Colonic mucosa (tissue), 4 donors: ENCODE results near the gene MAPK4. TPM values are rescaled to one million over a fixed set of nuclear protein-coding genes. Genes with fewer than 3 reads are reported as not detected.

Experiments used
- DNase-seq: peaks from one replicate; pipeline ENCODE4 v3.0.0-alpha.2; 2020
- H3K27ac ChIP-seq: fragments of 200-600 bp; one replicate; pipeline ENCODE4 v1.8.0; 2021
- H3K27me3 ChIP-seq: fragments of 200-600 bp; one replicate; pipeline ENCODE4 v1.8.0; 2021
- H3K36me3 ChIP-seq: fragments of 200-600 bp; one replicate; pipeline ENCODE4 v1.8.0; 2021
- H3K4me1 ChIP-seq: fragments of 200-600 bp; one replicate; pipeline ENCODE4 v1.8.0; 2021; ENCODE audit warnings: mild to moderate bottlenecking
- H3K4me3 ChIP-seq: fragments of 200-600 bp; one replicate; pipeline ENCODE4 v1.8.0; 2021
- H3K9ac ChIP-seq, 2 donors: one replicate each; pipeline ENCODE4 v1.7.0; 2013; ENCODE audit warnings: control low read depth in 2 of 2, low read depth in 2 of 2, low read length in 2 of 2
- H3K9me3 ChIP-seq: fragments of 200-600 bp; one replicate; pipeline ENCODE4 v1.8.0; 2021
- intact Hi-C: fragments of 100-400 bp; cut with DNase I; formaldehyde crosslinking; loops from one replicate; pipeline ENCODE4 v1.14.1; 2022
- total RNA-seq, 2 donors: library from RNA; stranded (reverse); fragmentation: NEBNext Ultra II Directional in 1 of 2; extraction: Animal tissue kit (Norgen Biotek cat#: 25700) in 1 of 2; gene quantifications; one replicate each; pipeline ENCODE4 v1.2.1, GENCODE V29; 2021
- TF ChIP-seq, protein P1 (sequence below): fragments of 200-600 bp; IDR thresholded peaks from one replicate; pipeline ENCODE4 v1.8.0; 2022; ENCODE audit warnings: antibody characterized with exemption, mild to moderate bottlenecking
- donor health status: healthy.
- donor health status: DM: no; HTN: no; CAD: no.
- donor health status: DM: no; HTN: no; CAD: no.

Gene MAPK4
- total RNA-seq, 2 donors from 2014 or later, result 0.27 to 1.8 TPM

DNA sequence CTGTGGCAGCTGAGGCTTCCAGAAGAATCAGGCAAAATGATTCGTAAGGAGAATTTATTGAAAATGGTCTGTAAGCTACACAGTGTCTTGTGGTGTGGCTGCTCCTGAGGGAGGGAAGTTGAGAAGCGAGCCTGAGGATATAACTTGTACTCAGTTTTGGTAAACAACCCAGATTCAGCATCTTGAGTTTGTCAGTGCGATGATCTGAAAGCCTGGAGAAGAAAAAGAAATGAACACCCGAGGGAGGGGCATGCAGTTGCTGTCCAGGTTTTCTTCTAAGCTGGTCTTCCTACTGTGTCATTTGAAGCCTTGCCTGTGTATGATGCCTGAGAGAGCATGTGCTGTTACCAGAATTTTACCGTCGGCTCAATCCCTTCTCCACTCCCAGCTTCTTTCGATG lies 87.3 kb downstream of the MAPK4 start:
- Histone ChIP-seq H3K9ac (no peak overlapping the region), H3K36me3 (no peaks in the 10 kb centered on the region), H3K9me3 (no peaks in the 10 kb centered on the region), H3K4me3 (no peak overlapping the region), H3K27me3 (no peaks in the 10 kb centered on the region), H3K4me1 (no peaks in the 10 kb centered on the region), H3K27ac (no peak overlapping the region)
- DNase-seq, result no peak
- TF ChIP-seq, protein P1, sequence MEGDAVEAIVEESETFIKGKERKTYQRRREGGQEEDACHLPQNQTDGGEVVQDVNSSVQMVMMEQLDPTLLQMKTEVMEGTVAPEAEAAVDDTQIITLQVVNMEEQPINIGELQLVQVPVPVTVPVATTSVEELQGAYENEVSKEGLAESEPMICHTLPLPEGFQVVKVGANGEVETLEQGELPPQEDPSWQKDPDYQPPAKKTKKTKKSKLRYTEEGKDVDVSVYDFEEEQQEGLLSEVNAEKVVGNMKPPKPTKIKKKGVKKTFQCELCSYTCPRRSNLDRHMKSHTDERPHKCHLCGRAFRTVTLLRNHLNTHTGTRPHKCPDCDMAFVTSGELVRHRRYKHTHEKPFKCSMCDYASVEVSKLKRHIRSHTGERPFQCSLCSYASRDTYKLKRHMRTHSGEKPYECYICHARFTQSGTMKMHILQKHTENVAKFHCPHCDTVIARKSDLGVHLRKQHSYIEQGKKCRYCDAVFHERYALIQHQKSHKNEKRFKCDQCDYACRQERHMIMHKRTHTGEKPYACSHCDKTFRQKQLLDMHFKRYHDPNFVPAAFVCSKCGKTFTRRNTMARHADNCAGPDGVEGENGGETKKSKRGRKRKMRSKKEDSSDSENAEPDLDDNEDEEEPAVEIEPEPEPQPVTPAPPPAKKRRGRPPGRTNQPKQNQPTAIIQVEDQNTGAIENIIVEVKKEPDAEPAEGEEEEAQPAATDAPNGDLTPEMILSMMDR, result no peak
- intact Hi-C loops, result no loop called here

DNA sequence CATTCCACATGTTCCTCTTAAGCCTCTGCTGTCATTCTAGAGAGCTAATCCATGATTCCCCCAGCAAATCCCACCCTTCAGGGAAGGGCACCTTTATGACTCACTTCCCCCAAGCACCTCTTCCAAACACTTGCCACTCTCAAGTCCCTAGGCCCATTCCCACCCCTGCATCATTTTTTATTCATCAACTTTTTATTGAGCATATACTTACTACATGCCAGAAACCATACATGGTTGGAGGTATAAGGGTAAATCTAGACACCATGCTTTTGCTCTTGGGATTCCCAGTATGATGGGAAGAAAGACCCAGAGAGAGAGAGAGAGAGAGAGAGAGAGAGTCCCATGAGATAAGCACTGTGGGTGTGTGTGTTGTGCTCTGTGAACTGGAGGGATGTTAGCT lies 87.9 kb downstream of the MAPK4 start:
- no peaks in the 10 kb centered on the region for H3K9me3 ChIP-seq
- H3K36me3 ChIP-seq, result no peaks in the 10 kb centered on the region
- no peaks in the 10 kb centered on the region for H3K27me3 ChIP-seq
- TF ChIP-seq, protein P1, result no peak
- intact Hi-C loops, result no loop called here
- DNase-seq, result no peak
- H3K4me3 ChIP-seq, result no peak overlapping the region
- H3K9ac ChIP-seq, result no peak overlapping the region
- no peak overlapping the region for H3K27ac ChIP-seq
- no peaks in the 10 kb centered on the region for H3K4me1 ChIP-seq

DNA sequence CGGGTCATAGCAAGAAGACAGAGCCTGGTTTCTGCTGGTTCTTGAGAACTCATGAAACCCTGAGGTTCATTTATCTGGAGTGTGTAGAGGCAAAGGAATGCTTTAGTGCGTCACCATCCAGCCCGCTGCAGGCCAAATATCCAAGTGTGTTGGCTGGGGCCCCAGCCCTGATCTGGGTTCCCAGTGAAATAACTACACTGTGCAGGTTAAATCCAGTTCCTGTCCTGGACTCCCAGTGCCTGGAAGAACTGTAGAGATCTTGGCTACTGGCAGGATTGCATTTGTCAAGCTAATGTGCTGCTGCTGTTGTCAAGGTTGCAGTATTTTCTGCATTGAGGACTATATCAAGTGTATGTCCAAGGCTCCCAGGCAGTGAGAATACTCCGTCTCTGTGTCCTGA lies 89.9 kb downstream of the MAPK4 start:
- TF ChIP-seq, protein P1, result no peak
- Histone ChIP-seq H3K9me3 (no peaks in the 10 kb centered on the region), H3K9ac (no peak overlapping the region), H3K36me3 (no peaks in the 10 kb centered on the region), H3K27ac (no peak overlapping the region), H3K27me3 (no peaks in the 10 kb centered on the region), H3K4me3 (no peak overlapping the region), H3K4me1 (no peaks in the 10 kb centered on the region)
- no peak for DNase-seq
- intact Hi-C loops, result no loop called here

DNA sequence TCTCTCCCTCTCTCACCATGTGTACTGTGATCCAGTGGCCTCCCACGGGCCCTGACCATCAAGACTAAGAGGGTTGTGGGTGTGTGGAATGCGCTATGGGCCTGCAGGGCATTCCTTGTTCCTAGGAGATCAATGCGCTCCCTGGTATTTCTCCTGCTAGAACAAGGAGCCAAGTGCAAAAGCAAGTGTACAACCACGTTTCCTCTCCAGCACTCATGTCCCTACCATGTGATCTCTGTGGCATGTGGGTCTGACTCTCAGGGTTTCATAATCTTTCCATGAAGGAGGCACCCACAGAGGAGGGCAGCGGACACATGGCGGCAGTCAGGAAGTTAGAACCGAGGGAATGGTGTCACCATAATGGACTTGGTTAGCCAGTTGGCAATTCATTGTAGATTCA lies 91.4 kb downstream of the MAPK4 start:
- no peak overlapping the region for H3K9ac ChIP-seq
- no peaks in the 10 kb centered on the region for H3K9me3 ChIP-seq
- no peak for DNase-seq
- H3K27me3 ChIP-seq, result no peaks in the 10 kb centered on the region
- intact Hi-C loops, result no loop called here
- no peak overlapping the region for H3K4me3 ChIP-seq
- H3K27ac ChIP-seq, result no peak overlapping the region
- TF ChIP-seq, protein P1, result no peak
- H3K36me3 ChIP-seq, result no peaks in the 10 kb centered on the region
- H3K4me1 ChIP-seq, result no peaks in the 10 kb centered on the region

DNA sequence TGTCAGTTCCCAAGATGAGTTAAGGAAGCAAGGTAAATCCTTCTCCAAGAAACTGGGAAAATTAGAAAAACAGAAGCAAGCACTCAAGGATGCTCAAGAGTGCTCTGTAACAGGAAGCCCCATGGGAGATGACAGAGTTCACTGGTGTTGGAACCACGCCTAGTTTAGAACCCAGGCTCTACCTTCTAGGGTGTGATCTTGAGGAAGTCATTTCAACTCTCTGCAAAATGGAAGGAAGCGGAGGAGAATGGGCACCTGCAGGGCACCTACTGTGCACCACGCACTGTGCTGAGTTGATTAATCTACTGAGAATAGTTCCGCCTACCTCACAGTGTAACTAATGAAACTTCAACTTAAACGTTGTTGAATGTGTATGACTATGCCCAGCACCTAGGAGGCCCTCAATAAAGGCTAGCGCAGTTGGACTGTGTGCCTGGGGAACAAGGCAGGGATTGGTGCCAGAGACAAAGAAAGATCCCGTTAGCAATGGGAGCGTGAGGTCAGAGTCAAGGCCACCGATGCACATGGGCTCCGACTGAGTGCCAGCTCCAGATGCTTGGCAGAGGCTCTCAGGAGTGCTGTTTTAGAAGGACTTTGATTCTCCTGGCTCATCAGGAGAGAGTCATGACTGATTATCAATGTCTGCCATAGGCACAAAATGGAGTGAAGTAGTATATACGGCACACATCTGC lies 93.7 kb downstream of the MAPK4 start:
- no peaks in the 10 kb centered on the region for H3K4me1 ChIP-seq
- TF ChIP-seq, protein P1, result no peak
- no peaks in the 10 kb centered on the region for H3K9me3 ChIP-seq
- intact Hi-C loops, result no loop called here
- no peak for DNase-seq
- H3K36me3 ChIP-seq, result no peaks in the 10 kb centered on the region
- H3K9ac ChIP-seq, result no peak overlapping the region
- no peaks in the 10 kb centered on the region for H3K27me3 ChIP-seq
- H3K27ac ChIP-seq, result no peak overlapping the region
- no peak overlapping the region for H3K4me3 ChIP-seq
